Sigmoid colon (tissue), 4 donors: ENCODE measurements around the gene PDE1C.

Experiments used
- CTCF ChIP-seq, 4 experiments: fragments of 450-650 bp in 3 of 4; fragments of 200-600 bp in 1 of 4; IDR thresholded peaks; one replicate each; pipeline ENCODE4 v1.5.1; 2016 to 2019; ENCODE audit warnings: antibody characterized with exemption in 4 of 4, mild to moderate bottlenecking in 3 of 4, moderate library complexity in 2 of 4
- EP300 ChIP-seq, 4 donors: sonication (generic); formaldehyde crosslinking; IDR thresholded peaks; one replicate each; pipeline ENCODE4 v1.6.1; 2017; ENCODE audit warnings: antibody characterized with exemption in 4 of 4
- POLR2AphosphoS5 ChIP-seq, 4 donors: sonication (generic); formaldehyde crosslinking; IDR thresholded peaks; one replicate each; pipeline ENCODE4 v1.6.1; 2017; ENCODE audit warnings: antibody characterized with exemption in 4 of 4

- TF ChIP-seq POLR2AphosphoS5 (IDR thresholded peaks at IDR 0.05) (no peak), CTCF (IDR thresholded peaks at IDR 0.05) (no peak), EP300 (IDR thresholded peaks at IDR 0.05) (no peak)
Measured at GRCh38 chr7:32068411-32069101, 1.7 kb downstream of the PDE1C start.
